ENCODE data around the gene TMBIM1.
A peak's percentile ranks its signal among the peaks of the same experiment; 100 is the strongest.
"Not testable (repeated sequence)": the region's sequence is repeated elsewhere in the genome, so short reads cannot be mapped to it uniquely, and the experiment has no call there.

Gene TMBIM1

DNA sequence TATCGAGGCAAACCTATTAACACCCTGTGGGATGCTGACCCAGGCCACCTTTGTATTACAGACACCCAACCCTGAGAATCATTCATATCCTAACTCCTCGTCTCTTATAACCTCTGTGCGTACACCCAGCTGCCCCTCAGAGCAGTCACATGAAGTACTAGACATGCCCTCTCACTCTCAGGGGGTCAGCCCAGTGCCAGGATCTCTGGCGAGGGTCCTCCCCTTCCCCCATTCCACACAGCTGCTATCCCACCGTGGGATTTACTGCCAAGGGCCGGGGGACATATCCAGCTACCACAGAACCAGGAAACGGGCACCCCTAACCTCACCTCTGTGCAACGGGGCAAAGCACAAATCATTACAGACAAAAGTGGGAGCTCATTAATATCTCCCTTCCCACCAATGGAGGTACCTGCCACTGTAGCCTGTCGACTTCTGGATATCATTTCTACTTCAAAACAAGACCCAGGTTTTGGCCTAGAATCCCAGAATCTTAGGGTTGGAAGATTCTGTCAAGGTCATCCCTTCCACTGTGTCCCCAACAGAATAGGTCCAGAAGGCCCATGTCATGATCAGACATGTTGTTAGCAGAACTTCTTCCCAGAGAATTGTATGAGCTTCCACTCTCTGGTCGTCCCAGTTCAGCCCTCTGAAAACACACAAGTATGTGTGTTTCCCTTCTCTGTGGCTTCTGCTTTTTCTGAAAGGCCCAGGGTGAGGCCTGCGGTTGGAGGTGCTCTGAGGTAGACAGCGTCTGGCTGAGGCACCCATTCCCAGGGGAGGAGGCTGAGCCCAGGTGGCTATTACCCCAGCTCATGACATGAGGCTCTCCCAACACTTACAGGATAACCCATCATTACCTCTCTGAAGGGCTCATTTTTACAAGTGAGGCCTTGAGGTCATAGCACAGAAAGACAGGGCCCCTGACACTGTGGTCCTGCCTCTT lies 1.7 kb downstream of the TMBIM1 start:
- peak; percentile 58 for DNase-seq

DNA sequence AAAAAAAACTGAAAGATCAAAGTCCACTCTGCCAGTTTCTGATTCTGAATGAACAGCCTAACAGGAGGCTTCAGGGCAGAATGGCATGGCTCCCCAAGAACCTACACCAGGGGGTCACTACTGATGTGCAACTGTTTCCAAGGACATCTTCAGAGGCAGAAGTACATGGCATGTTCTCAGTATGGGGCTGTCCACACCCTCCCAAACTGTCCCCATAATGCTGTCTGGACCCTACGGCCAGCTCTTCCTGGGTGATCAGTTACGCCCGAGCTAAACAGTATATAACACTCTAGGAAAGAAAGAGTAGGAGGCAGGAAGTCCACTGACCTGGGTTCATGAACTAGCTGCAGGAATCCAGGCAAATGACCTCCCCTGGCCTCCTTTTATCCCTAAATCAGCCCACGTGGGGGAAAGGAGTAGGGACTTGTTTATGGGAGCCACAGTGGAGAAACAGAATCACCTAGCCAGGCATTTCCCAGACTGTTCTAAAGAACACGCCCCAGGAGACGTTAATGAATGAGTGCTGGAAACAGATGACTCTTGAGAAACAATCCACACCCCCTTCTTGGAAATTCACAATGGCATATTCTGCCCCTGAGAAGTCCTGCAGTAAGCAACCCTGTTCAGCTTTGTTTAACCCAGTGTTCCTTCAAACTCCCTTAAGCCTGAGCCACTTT lies 2.5 kb downstream of the TMBIM1 start:
- DNase-seq, result no peak

DNA sequence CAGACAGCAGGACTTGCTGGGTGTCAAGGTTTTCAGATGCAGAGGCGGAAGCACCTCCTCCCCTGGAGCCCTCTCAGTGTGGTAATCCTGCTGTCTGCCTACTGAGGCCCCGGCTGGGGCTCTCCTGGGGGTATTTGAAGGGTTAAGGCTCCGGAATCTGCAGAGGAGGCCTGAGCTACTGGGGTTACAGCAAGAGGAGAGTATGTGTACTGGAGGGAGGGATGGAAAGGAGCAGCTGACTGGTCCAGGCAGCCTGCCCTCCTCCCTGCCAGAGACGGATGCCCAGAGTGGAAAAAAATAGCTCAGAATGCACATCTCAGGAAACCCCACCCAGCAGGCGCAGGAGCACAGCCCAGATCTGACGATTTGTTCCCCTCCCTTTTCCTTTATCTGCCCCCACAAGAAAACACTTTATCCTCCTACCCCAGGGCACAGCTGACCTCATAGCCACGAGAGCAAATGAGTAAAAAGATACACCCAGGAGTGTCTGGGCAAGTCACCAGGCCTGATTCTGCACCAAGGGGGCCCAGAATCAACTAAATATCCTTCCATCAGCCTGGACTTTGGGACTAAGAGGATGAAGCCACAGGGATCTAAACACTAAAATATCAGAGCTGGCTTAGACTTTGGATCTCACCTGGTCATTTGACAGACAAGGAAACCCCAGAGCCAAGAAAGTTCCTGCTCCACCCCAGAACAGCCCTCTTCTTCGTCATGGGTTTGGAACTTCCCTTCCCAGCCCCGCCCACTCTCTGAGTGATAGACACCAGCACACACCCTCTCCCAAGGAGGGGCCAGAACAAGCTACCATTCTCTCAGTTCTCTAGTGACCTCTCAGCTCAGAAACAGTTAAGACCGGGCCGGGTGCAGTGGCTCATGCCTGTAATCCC lies 5.5 kb downstream of the TMBIM1 start:
- DNase-seq, result peak; percentile 90

GRCh38 chr2:218285604-218286003 lies 6.7 kb downstream of the TMBIM1 start:
- DNase-seq, result no peak

DNA sequence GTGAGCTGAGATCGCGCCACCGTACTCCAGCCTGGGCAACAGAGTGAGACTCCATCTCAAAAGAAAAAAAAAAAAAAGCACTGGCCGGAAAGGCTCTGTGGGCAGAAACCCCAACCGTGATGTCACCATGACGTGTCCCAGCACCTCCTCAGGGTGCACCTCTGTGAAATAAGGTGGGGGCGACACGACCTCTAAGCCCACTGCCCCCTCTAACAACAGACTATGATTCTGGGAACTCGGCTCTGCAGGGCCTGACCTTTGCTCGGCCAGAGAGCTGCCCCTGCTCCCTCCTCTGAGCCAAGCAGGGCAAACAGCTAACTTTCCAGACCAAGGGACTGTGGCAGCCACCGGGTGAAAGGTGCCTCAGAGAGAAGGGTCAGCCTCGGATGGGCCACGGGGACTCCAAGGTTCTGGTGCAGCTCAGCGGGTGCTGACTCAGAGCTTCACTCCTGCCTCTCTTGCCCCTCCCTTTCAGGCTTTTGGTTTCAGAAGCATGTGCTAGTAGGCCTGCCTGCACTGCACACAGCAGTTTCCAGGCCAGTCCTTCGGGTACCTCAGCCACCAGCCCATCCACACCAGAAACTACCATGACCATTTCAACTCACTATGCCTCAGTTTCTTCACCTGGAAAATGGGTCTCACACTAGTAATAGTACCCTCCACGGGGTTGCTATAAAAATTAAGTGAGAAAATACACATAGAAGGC lies 8.0 kb downstream of the TMBIM1 start:
- DNase-seq, result peak; percentile 87

- no peak for DNase-seq
These were observed 9.9 kb downstream of the TMBIM1 start for GRCh38 chr2:218282173-218282991.

GRCh38 chr2:218281449-218281848 lies 10.9 kb downstream of the TMBIM1 start:
- no peak for DNase-seq

DNA sequence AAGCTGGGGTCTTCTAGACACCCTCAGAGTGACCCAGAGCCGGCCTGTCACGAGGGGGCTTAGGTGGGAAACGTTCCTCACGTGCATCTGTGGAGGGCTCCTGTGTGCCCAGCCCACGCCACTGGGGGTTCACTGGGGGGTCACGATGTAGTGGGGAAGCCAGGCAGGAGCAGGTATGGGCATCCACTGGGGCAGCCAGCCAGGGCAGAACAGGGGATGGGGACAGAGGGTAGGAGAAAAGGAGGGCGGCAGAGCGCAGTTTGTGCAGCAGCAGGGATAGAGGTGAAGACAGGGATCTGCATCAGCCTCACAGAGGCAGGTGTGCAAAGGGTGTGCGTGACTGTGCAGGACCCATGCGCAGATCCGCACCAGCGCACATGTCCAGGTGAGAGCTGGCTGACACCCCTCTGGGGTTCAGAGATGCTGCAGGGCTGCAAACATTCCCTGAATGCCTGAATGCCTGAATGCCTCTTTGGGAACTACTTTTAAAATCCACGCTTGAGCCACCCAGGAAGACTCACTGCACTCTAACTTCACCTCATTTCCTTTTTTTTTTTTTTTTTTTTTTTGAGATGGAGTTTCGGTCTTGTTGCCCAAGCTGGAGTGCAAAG lies 11.9 kb downstream of the TMBIM1 start:
- DNase-seq, result no peak

- DNase-seq, result no peak
These were observed 13.6 kb downstream of the TMBIM1 start for GRCh38 chr2:218278531-218279360.

GRCh38 chr2:218277921-218278320 lies 14.4 kb downstream of the TMBIM1 start:
- DNase-seq, result no peak

GRCh38 chr2:218276986-218277755 lies 15.1 kb downstream of the TMBIM1 start:
- no peak for DNase-seq

- no peak for DNase-seq
These were observed 16.8 kb downstream of the TMBIM1 start for GRCh38 chr2:218275371-218276072.

DNA sequence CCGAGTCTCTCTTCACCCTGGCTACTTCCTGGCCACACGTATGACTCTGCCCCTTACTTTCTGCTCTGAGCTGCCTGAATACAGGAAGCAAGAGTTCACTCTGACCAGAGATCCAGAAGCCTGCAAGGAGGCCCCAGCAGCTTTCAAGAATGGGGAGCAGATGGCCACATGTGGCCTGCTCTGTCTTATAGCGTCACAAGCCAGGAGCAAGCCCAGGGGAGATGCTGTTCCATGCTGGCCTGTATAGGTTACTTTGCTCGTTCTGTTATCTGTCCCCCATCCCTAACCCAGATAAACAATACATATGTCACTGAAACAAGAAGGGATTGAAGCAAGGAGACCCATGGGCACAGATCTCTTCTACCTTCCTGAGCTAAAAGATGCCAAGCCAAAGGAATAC lies 17.7 kb downstream of the TMBIM1 start:
- DNase-seq, result no peak

GRCh38 chr2:218273908-218274249 lies 18.4 kb downstream of the TMBIM1 start:
- DNase-seq, result no peak

DNA sequence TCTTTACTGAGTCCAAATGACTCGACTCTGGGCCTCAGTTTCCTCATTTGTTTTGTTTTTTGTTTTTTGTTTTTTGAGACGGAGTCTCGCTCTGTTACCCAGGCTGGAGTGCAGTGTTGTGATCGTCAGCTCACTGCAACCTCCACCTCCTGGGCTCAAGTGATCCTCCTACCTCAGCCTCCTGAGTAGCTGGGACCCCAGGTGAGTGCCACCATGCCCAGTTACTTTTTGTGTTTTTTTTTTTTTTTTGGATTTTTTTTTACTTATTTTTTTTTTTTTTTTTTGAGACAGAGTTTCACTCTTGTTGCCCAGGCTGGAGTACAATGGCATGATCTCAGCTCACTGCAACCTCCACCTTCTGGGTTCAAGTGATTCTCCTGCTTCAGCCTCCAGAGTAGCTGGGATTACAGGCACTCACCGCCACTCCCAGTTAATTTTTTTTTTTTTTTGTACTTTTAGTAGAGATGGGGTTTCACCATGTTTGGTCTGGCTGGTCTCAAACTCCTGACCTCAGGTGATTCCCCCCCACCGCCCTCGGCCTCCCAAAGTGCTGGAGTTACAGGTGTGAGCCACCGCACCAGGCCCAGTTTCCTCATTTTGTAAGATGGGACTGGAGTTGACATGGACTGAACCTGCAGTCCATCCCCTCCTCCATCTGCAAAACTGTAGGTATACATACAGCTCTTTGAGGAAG lies 18.9 kb downstream of the TMBIM1 start:
- not testable (repeated sequence) for DNase-seq

GRCh38 chr2:218272531-218273212 lies 19.6 kb downstream of the TMBIM1 start:
- DNase-seq, result peak; percentile 83

DNA sequence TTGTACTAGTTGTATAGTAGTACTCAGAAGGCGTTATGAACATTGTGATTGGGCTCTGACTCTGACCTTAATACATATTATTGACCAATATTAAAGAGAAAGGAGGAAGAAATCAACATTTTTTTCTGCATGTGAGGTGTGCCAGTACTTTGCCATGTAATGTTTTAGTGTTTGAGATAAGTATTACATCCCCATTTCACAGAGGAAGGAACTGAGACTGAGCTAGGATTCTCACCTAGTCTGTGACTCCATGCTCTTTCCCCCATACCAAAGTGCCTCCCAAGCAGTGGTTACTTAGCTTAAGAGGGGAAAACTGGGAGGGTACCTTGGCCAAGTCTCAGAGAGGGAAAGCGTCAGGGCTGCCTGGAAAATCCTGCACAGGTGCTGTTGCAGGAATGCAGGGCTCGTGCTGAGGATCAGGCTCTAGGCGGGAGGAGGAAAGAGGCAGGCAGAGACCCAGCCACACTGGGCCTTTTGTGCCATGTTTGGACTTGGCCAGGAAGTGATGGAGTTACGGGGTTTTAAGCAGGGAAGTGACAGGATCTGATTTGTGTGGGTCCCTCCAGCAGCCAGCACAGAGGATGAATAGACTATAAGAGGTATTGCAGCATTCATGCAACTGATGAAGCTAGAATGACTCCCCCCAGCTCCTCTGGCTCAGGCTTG lies 20.3 kb downstream of the TMBIM1 start:
- DNase-seq, result no peak

All from activated CD4-positive, alpha-beta T cell treated with anti-CD3 and anti-CD28 coated beads, Interleukin-2, Interleukin-6, amounts not matched to agents 100 ng/mL and 50 ng/mL, durations not matched to agents 16 hours and 8 hours (primary cell).